Measurements from ENCODE around the gene TFF1.

The TFF1 gene

GRCh38 chr21:42321231-42321630 lies 45.1 kb downstream of the TFF1 start:
- no peak for DNase-seq (ENCODE audit: low read depth in 4 of 4, low spot score in 1 of 4)

- no peak for DNase-seq (ENCODE audit: low read depth in 4 of 4, low spot score in 1 of 4)
These were observed 45.5 kb downstream of the TFF1 start for GRCh38 chr21:42320791-42321190.

- no peak for DNase-seq (ENCODE audit: low read depth in 4 of 4, low spot score in 1 of 4)
These were observed 46.3 kb downstream of the TFF1 start for GRCh38 chr21:42319851-42320572.

- no peak for DNase-seq (ENCODE audit: low read depth in 4 of 4, low spot score in 1 of 4)
These were observed 47.0 kb downstream of the TFF1 start for GRCh38 chr21:42319376-42319775.

- DNase-seq (ENCODE audit: low read depth in 4 of 4, low spot score in 1 of 4) = no peak
These were observed 48.2 kb downstream of the TFF1 start for GRCh38 chr21:42317826-42318746.

- no peak for DNase-seq (ENCODE audit: low read depth in 4 of 4, low spot score in 1 of 4)
These were observed 49.0 kb downstream of the TFF1 start for GRCh38 chr21:42317341-42317741.

- DNase-seq (ENCODE audit: low read depth in 4 of 4, low spot score in 1 of 4) = no peak
These were observed 49.4 kb downstream of the TFF1 start for GRCh38 chr21:42316891-42317290.

GRCh38 chr21:42315296-42315891 lies 50.9 kb downstream of the TFF1 start, which contains the start of gene TFF3:
Gene TFF3, minus strand, starts transcription at chr21:42315409. Its CDS starts 35 bp downstream, at chr21:42315374.
- no peak for DNase-seq (ENCODE audit: low read depth in 4 of 4, low spot score in 1 of 4)

- DNase-seq (ENCODE audit: low read depth in 4 of 4, low spot score in 1 of 4) = no peak
These were observed 51.6 kb downstream of the TFF1 start for GRCh38 chr21:42314616-42315295.

GRCh38 chr21:42313501-42313969 lies 52.8 kb downstream of the TFF1 start:
- no peak for DNase-seq (ENCODE audit: low read depth in 4 of 4, low spot score in 1 of 4)

- no peak for DNase-seq (ENCODE audit: low read depth in 4 of 4, low spot score in 1 of 4)
These were observed 53.7 kb downstream of the TFF1 start for GRCh38 chr21:42312626-42313104.

Measured in stimulated activated CD4-positive, alpha-beta T cell treated with anti-CD3 and anti-CD28 coated beads, Interleukin-1b, Interleukin-23, amount 100 ng/mL, for 24 hours (primary cell).